ENCODE data around the gene ZNF829. TPM values are rescaled to one million over a fixed set of nuclear protein-coding genes. Genes with fewer than 3 reads are reported as not detected.
A peak's percentile ranks its signal among the peaks of the same experiment; 100 is the strongest.

Gene ZNF829
- total RNA-seq, 2 donors from 2014 or later, result 1.9 to 6.2 TPM

DNA sequence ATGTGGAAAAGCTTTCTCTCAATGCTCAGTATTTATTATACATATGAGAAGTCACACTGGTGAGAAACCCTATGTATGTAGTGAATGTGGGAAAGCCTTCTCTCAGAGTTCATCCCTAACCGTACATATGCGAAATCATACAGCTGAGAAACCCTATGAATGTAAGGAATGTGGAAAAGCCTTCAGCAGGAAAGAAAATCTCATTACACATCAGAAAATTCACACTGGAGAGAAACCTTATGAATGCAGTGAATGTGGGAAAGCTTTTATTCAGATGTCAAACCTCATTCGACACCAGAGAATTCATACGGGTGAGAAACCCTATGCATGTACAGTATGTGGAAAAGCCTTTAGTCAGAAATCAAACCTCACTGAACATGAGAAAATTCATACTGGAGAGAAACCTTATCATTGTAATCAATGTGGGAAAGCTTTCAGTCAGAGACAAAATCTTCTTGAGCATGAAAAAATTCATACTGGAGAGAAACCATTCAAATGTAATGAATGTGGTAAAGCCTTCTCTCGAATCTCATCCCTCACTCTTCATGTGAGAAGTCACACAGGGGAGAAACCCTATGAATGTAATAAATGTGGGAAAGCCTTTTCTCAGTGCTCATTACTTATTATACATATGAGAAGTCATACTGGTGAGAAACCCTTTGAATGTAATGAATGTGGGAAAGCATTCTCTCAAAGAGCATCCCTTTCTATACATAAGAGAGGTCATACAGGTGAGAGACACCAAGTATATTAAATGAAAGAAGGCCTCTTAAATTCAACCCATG, 34.4 kb upstream of the ZNF829 start:
- WGBS, 2 experiments (ENCODE audit: insufficient coverage in 1 of 2, insufficient read length in 1 of 2), result 89 to 92% methylated on average over 2 to 3 of the region's 5 CpGs
- peaks cover 89% of the 10 kb centered on the region for H3K9me3 Mint-ChIP-seq

DNA sequence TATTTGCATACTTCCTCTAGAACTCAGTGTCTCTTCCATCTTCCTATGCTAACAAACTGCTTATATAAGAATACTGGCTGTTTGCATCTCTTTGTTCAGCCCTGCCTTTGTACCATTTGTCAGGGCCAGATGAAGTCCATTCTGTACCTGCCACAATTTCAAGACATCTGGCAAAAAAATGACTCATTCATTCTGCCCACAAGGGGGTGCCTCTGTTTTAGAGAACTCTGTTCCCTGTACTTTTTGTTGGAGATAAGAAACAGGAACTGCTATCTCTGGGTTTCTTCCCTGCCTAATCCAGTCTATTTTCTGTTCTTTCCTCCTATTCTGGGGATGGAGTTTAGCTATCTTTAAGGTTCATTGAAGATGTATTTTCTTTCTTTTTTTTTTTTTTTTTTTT, 23.1 kb upstream of the ZNF829 start:
- H3K4me1 ChIP-seq (ENCODE audit: control insufficient read depth, insufficient read depth, low read length), result no peaks in the 10 kb centered on the region
- Mint-ChIP-seq H3K4me3 (no peak overlapping the region), H3K27ac (no peak overlapping the region), H3K4me1 (no peaks in the 10 kb centered on the region), H3K9me3 (peaks cover 25% of the 10 kb centered on the region), H3K27me3 (ENCODE audit: insufficient read depth) (no peaks in the 10 kb centered on the region), H3K36me3 (ENCODE audit: low read depth) (peaks cover 62% of the 10 kb centered on the region)
- peaks cover 38% of the 10 kb centered on the region for H3K36me3 ChIP-seq (ENCODE audit: control insufficient read depth, insufficient read depth, low read length)
- TF ChIP-seq, protein P1, sequence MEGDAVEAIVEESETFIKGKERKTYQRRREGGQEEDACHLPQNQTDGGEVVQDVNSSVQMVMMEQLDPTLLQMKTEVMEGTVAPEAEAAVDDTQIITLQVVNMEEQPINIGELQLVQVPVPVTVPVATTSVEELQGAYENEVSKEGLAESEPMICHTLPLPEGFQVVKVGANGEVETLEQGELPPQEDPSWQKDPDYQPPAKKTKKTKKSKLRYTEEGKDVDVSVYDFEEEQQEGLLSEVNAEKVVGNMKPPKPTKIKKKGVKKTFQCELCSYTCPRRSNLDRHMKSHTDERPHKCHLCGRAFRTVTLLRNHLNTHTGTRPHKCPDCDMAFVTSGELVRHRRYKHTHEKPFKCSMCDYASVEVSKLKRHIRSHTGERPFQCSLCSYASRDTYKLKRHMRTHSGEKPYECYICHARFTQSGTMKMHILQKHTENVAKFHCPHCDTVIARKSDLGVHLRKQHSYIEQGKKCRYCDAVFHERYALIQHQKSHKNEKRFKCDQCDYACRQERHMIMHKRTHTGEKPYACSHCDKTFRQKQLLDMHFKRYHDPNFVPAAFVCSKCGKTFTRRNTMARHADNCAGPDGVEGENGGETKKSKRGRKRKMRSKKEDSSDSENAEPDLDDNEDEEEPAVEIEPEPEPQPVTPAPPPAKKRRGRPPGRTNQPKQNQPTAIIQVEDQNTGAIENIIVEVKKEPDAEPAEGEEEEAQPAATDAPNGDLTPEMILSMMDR (conservative IDR thresholded peaks at IDR 0.05), result peak; percentile 57
- H3K9me3 ChIP-seq (ENCODE audit: control insufficient read depth, low read length), result peaks cover 67% of the 10 kb centered on the region
- H3K27me3 ChIP-seq (ENCODE audit: control insufficient read depth, insufficient read depth, low read length, poor library complexity, severe bottlenecking), result no peaks in the 10 kb centered on the region
- no peak overlapping the region for H3K4me3 ChIP-seq (ENCODE audit: low read length)
- DNase-seq, result no peak
- no peak overlapping the region for H3K9ac ChIP-seq (ENCODE audit: extremely low read depth, low read length, poor library complexity, severe bottlenecking)
- no peak overlapping the region for H3K27ac ChIP-seq (ENCODE audit: low read depth, low read length)

More for the DNA sequence above, 34.4 kb upstream of the ZNF829 start:
- no peak overlapping the region for H3K4me3 Mint-ChIP-seq
- Histone ChIP-seq H3K9me3 (ENCODE audit: control insufficient read depth, low read length) (peaks cover 79% of the 10 kb centered on the region), H3K9ac (ENCODE audit: extremely low read depth, low read length, poor library complexity, severe bottlenecking) (no peak overlapping the region), H3K4me3 (ENCODE audit: low read length) (peak overlapping the region; percentile 54), H3K27me3 (ENCODE audit: control insufficient read depth, insufficient read depth, low read length, poor library complexity, severe bottlenecking) (no peaks in the 10 kb centered on the region), H3K36me3 (ENCODE audit: control insufficient read depth, insufficient read depth, low read length) (peaks cover 10% of the 10 kb centered on the region), H3K4me1 (ENCODE audit: control insufficient read depth, insufficient read depth, low read length) (no peaks in the 10 kb centered on the region), H3K27ac (ENCODE audit: low read depth, low read length) (no peak overlapping the region)
- DNase-seq, result no peak
- TF ChIP-seq, protein P1 (conservative IDR thresholded peaks at IDR 0.05), result no peak
- no peaks in the 10 kb centered on the region for H3K4me1 Mint-ChIP-seq
- H3K27me3 Mint-ChIP-seq (ENCODE audit: insufficient read depth), result no peaks in the 10 kb centered on the region
- H3K27ac Mint-ChIP-seq, result no peak overlapping the region
- peaks cover 51% of the 10 kb centered on the region for H3K36me3 Mint-ChIP-seq (ENCODE audit: low read depth)

DNA sequence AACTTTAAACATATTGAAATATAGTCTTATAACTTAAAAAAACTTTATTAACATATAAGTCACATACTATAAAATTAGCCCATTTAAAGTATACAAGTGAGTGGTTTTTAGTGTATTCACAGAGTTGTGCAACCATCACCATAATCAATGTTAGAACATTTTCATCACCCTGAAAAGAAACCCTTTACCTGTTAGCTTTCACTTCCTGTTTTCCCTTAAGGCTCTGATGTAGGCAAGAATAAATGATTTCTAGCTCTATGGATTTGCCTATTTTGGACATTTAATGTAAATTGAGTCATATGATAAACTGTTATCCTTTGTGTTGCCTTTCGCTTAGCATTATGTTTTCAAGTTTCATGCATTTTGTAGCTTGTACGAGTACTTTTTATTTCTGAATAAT, 15.6 kb upstream of the ZNF829 start:
- Mint-ChIP-seq H3K27me3 (ENCODE audit: insufficient read depth) (no peaks in the 10 kb centered on the region), H3K4me3 (no peak overlapping the region), H3K9me3 (peaks cover 47% of the 10 kb centered on the region), H3K27ac (no peak overlapping the region), H3K36me3 (ENCODE audit: low read depth) (peaks cover 43% of the 10 kb centered on the region), H3K4me1 (no peaks in the 10 kb centered on the region)
- DNase-seq, result no peak
- no peak overlapping the region for H3K4me3 ChIP-seq (ENCODE audit: low read length)
- H3K9me3 ChIP-seq (ENCODE audit: control insufficient read depth, low read length), result peaks cover 59% of the 10 kb centered on the region
- H3K27me3 ChIP-seq (ENCODE audit: control insufficient read depth, insufficient read depth, low read length, poor library complexity, severe bottlenecking), result no peaks in the 10 kb centered on the region
- WGBS, 2 experiments (ENCODE audit: insufficient coverage in 1 of 2, insufficient read length in 1 of 2), result 96% methylated on average over 2 of the region's 2 CpGs; no CpG with 5 or more reads in 1 of the 2 experiments
- no peak overlapping the region for H3K9ac ChIP-seq (ENCODE audit: extremely low read depth, low read length, poor library complexity, severe bottlenecking)
- TF ChIP-seq, protein P1 (conservative IDR thresholded peaks at IDR 0.05), result no peak
- peaks cover under 1% of the 10 kb centered on the region for H3K36me3 ChIP-seq (ENCODE audit: control insufficient read depth, insufficient read depth, low read length)
- H3K27ac ChIP-seq (ENCODE audit: low read depth, low read length), result no peak overlapping the region
- H3K4me1 ChIP-seq (ENCODE audit: control insufficient read depth, insufficient read depth, low read length), result no peaks in the 10 kb centered on the region
